Caco-2 (cell line): ENCODE results near the gene CREB5. TPM values are rescaled to one million over a fixed set of nuclear protein-coding genes. Genes with fewer than 3 reads are reported as not detected.

Experiments used
- BruUV-seq: library from RNA; stranded (reverse); fragments of 400-500 nt; replicated peaks from 2 replicates; lab custom pipeline; 2021; lab: Mats Ljungman, UMichigan
- CTCF ChIA-PET: fragments of 300-600 bp; sonication (Branson Sonifier 250); formaldehyde crosslinking; loops from one replicate; lab custom pipeline; 2022; ENCODE audit warnings: antibody characterized with exemption; lab: Charles Lee
- POLR2A ChIA-PET: fragments of 300-600 bp; sonication (Branson Sonifier 250); formaldehyde crosslinking; loops from one replicate; lab custom pipeline; 2022; ENCODE audit warnings: antibody characterized with exemption; lab: Charles Lee
- DNase-seq, 2 experiments: peaks; one replicate each; pipeline versions ENCODE4 v3.0.0 to v3.0.0-alpha.2; 2020 to 2022
- H3K27me3 ChIP-seq: replicated peaks from 2 replicates; pipeline ENCODE4 v1.6.0; 2011; ENCODE audit warnings: low read length; ENCODE audit not compliant: control insufficient read depth, insufficient read depth
- H3K36me3 ChIP-seq: 2 replicates; pipeline ENCODE4 v1.5.1; 2011; ENCODE audit warnings: low read length; ENCODE audit not compliant: control insufficient read depth, insufficient read depth
- H3K4me1 ChIP-seq: fragments of 250-450 bp; sonication (Bioruptor Pico); 2 replicates; pipeline ENCODE4 v1.5.1; 2020; ENCODE audit warnings: mild to moderate bottlenecking
- H3K4me3 ChIP-seq: 2 replicates; pipeline ENCODE4 v1.5.1; 2011; ENCODE audit warnings: low read depth, mild to moderate bottlenecking, control low read depth, low read length
- H3K9me3 ChIP-seq: fragments of 250-450 bp; sonication (Bioruptor Pico); 2 replicates; pipeline ENCODE4 v1.5.1; 2020; ENCODE audit warnings: mild to moderate bottlenecking, moderate library complexity
- H3K27ac Mint-ChIP-seq: one replicate; pipeline ENCODE4 v1.8.0; 2022; ENCODE audit warnings: mixed read lengths; ENCODE audit not compliant: unreplicated experiment
- H3K27me3 Mint-ChIP-seq: one replicate; pipeline ENCODE4 v1.8.0; 2022; ENCODE audit warnings: mixed read lengths; ENCODE audit not compliant: insufficient read depth, unreplicated experiment
- H3K36me3 Mint-ChIP-seq: one replicate; pipeline ENCODE4 v1.8.0; 2022; ENCODE audit warnings: mild to moderate bottlenecking, mixed read lengths; ENCODE audit not compliant: insufficient read depth, unreplicated experiment
- H3K4me1 Mint-ChIP-seq: one replicate; pipeline ENCODE4 v1.8.0; 2022; ENCODE audit warnings: low read depth, mixed read lengths; ENCODE audit not compliant: unreplicated experiment
- H3K4me3 Mint-ChIP-seq: one replicate; pipeline ENCODE4 v1.8.0; 2022; ENCODE audit warnings: mild to moderate bottlenecking, moderate library complexity, mixed read lengths; ENCODE audit not compliant: unreplicated experiment
- H3K9me3 Mint-ChIP-seq: one replicate; pipeline ENCODE4 v1.8.0; 2022; ENCODE audit warnings: mixed read lengths; ENCODE audit not compliant: unreplicated experiment
- CTCF ChIP-seq, 2 experiments: fragments of 200-600 bp in 1 of 2; IDR thresholded peaks; 1 replicate in 1 of 2; 2 replicates in 1 of 2; pipeline versions ENCODE4 v1.5.1 to v1.8.0; 2011 to 2022; ENCODE audit warnings: antibody characterized with exemption in 1 of 2, control low read depth in 1 of 2, inconsistent platforms in 1 of 2, low read depth in 1 of 2, low read length in 1 of 2, mild to moderate bottlenecking in 1 of 2, moderate library complexity in 1 of 2; ENCODE audit not compliant: insufficient read depth in 1 of 2, severe bottlenecking in 1 of 2, unreplicated experiment in 1 of 2
- intact Hi-C: fragments of 100-400 bp; cut with micrococcal nuclease; formaldehyde crosslinking; loops from one replicate; pipeline ENCODE4 v1.10.0; 2022; ENCODE audit not compliant: unreplicated experiment
- total RNA-seq: library from RNA; stranded (reverse); gene quantifications from 2 replicates; pipeline ENCODE4 v1.2.3, GENCODE V29; 2022

CREB5 gene
- total RNA-seq, 1 experiment from 2014 or later: 9.1 TPM

- no peak for TF ChIP-seq CTCF (IDR thresholded peaks at IDR 0.05; ENCODE audit: insufficient read depth in 1 of 2, low read depth in 1 of 2, low read length in 1 of 2, severe bottlenecking in 1 of 2, unreplicated experiment in 1 of 2)
- H3K4me3 Mint-ChIP-seq: no peak overlapping the region
- H3K36me3 Mint-ChIP-seq: peaks cover 4% of the 10 kb centered on the region
- H3K27ac Mint-ChIP-seq: no peak overlapping the region
- ChIA-PET POLR2A (no interaction called here), CTCF (no interaction called here)
- BruUV-seq: no TSS peak
- Histone ChIP-seq H3K36me3 (no peaks in the 10 kb centered on the region), H3K27me3 (no peaks in the 10 kb centered on the region), H3K4me3 (no peak overlapping the region), H3K4me1 (no peaks in the 10 kb centered on the region), H3K9me3 (no peaks in the 10 kb centered on the region)
- intact Hi-C loops: no loop called here
- no peaks in the 10 kb centered on the region for H3K27me3 Mint-ChIP-seq
- H3K4me1 Mint-ChIP-seq: peaks cover 8% of the 10 kb centered on the region
- H3K9me3 Mint-ChIP-seq: no peaks in the 10 kb centered on the region
- no peak for DNase-seq
Measured at GRCh38 chr7:28591725-28592349, 179.5 kb downstream of the CREB5 start.

GRCh38 chr7:28592861-28593260 lies 180.5 kb downstream of the CREB5 start:
- H3K36me3 ChIP-seq: no peaks in the 10 kb centered on the region
- no peaks in the 10 kb centered on the region for H3K9me3 ChIP-seq
- POLR2A ChIA-PET: no interaction called here
- peaks cover 8% of the 10 kb centered on the region for H3K4me1 Mint-ChIP-seq
- no peaks in the 10 kb centered on the region for H3K4me1 ChIP-seq
- no peak for DNase-seq
- no peak overlapping the region for H3K4me3 ChIP-seq
- H3K27me3 ChIP-seq: no peaks in the 10 kb centered on the region
- H3K36me3 Mint-ChIP-seq: peaks cover 4% of the 10 kb centered on the region
- H3K27ac Mint-ChIP-seq: no peak overlapping the region
- no TSS peak for BruUV-seq
- CTCF ChIA-PET: no interaction called here
- no peaks in the 10 kb centered on the region for H3K27me3 Mint-ChIP-seq
- TF ChIP-seq CTCF (IDR thresholded peaks at IDR 0.05; ENCODE audit: insufficient read depth in 1 of 2, low read depth in 1 of 2, low read length in 1 of 2, severe bottlenecking in 1 of 2, unreplicated experiment in 1 of 2): no peak
- no peaks in the 10 kb centered on the region for H3K9me3 Mint-ChIP-seq
- intact Hi-C loops: no loop called here
- H3K4me3 Mint-ChIP-seq: no peak overlapping the region

- H3K4me3 Mint-ChIP-seq: no peak overlapping the region
- no peaks in the 10 kb centered on the region for H3K4me1 ChIP-seq
- POLR2A ChIA-PET: no interaction called here
Measured at GRCh38 chr7:28595076-28595475, 182.8 kb downstream of the CREB5 start.

More at GRCh38 chr7:28595076-28595475, 182.8 kb downstream of the CREB5 start:
- Mint-ChIP-seq H3K27ac (no peak overlapping the region), H3K9me3 (no peaks in the 10 kb centered on the region), H3K27me3 (no peaks in the 10 kb centered on the region), H3K4me1 (peaks cover 8% of the 10 kb centered on the region), H3K36me3 (no peaks in the 10 kb centered on the region)
- TF ChIP-seq CTCF (IDR thresholded peaks at IDR 0.05; ENCODE audit: insufficient read depth in 1 of 2, low read depth in 1 of 2, low read length in 1 of 2, severe bottlenecking in 1 of 2, unreplicated experiment in 1 of 2): no peak
- Histone ChIP-seq H3K36me3 (no peaks in the 10 kb centered on the region), H3K27me3 (no peaks in the 10 kb centered on the region), H3K4me3 (no peak overlapping the region), H3K9me3 (no peaks in the 10 kb centered on the region)
- no peak for DNase-seq
- CTCF ChIA-PET: no interaction called here
- intact Hi-C loops: no loop called here
- BruUV-seq: no TSS peak
